A172 (cell line): Measurements from ENCODE around the gene CEBPE. TPM values are rescaled to one million over a fixed set of nuclear protein-coding genes. Genes with fewer than 3 reads are reported as not detected.

Experiments used
- DNase-seq: peaks from one replicate; pipeline ENCODE4 v3.0.0-alpha.2; 2015; ENCODE audit warnings: low spot score
- total RNA-seq: library from RNA; depleted of rRNA; stranded (reverse); fragments of >200 nt; shearing (Covaris generic); gene quantifications from 2 replicates; pipeline ENCODE4 v1.2.3, GENCODE V29; 2014

The CEBPE gene
- total RNA-seq, 1 experiment from 2014 or later: not detected

- DNase-seq: no peak
Observed at GRCh38 chr14:23103581-23103980, 15.5 kb downstream of the CEBPE start.

- no peak for DNase-seq
Observed at GRCh38 chr14:23102801-23103200, 16.3 kb downstream of the CEBPE start.

GRCh38 chr14:23101986-23102625, 16.9 kb downstream of the CEBPE start:
- DNase-seq: no peak

- DNase-seq: no peak
Observed at GRCh38 chr14:23101213-23101970, 17.7 kb downstream of the CEBPE start.

GRCh38 chr14:23099212-23099861, 19.7 kb downstream of the CEBPE start:
- no peak for DNase-seq

- DNase-seq: no peak
Observed at GRCh38 chr14:23097786-23098185, 21.3 kb downstream of the CEBPE start.

- DNase-seq: peak; percentile 96
Observed at GRCh38 chr14:23095196-23096108, 23.6 kb downstream of the CEBPE start, which contains the start of gene C14orf119. C14orf119 (plus strand) TSS chr14:23095505; CDS start chr14:23097659, 2,154 bp downstream.

- peak; percentile 56 for DNase-seq
Observed at GRCh38 chr14:23094666-23095195, 24.3 kb downstream of the CEBPE start, which contains the start of gene ACIN1. ACIN1 (minus strand) TSS chr14:23095136; CDS start chr14:23095112, 24 bp downstream.

- DNase-seq: no peak
Observed at GRCh38 chr14:23093991-23094665, 24.9 kb downstream of the CEBPE start.

GRCh38 chr14:23093526-23093925, 25.5 kb downstream of the CEBPE start:
- DNase-seq: no peak

GRCh38 chr14:23093104-23093503, 26.0 kb downstream of the CEBPE start:
- no peak for DNase-seq

GRCh38 chr14:23091294-23092225, 27.5 kb downstream of the CEBPE start:
- no peak for DNase-seq

GRCh38 chr14:23090254-23090636, 28.8 kb downstream of the CEBPE start:
- DNase-seq: no peak

GRCh38 chr14:23089498-23090253, 29.4 kb downstream of the CEBPE start:
- no peak for DNase-seq

- DNase-seq: no peak
Observed at GRCh38 chr14:23086565-23086964, 32.5 kb downstream of the CEBPE start.

- no peak for DNase-seq
Observed at GRCh38 chr14:23085458-23085857, 33.6 kb downstream of the CEBPE start.

GRCh38 chr14:23080474-23080873, 38.6 kb downstream of the CEBPE start:
- DNase-seq: no peak

- no peak for DNase-seq
Observed at GRCh38 chr14:23079716-23080115, 39.3 kb downstream of the CEBPE start.

GRCh38 chr14:23078692-23079116, 40.4 kb downstream of the CEBPE start:
- DNase-seq: peak; percentile 87
